Measurements from ENCODE around the gene GTPBP10.
A peak's percentile ranks its signal among the peaks of the same experiment; 100 is the strongest.

The GTPBP10 gene

DNA sequence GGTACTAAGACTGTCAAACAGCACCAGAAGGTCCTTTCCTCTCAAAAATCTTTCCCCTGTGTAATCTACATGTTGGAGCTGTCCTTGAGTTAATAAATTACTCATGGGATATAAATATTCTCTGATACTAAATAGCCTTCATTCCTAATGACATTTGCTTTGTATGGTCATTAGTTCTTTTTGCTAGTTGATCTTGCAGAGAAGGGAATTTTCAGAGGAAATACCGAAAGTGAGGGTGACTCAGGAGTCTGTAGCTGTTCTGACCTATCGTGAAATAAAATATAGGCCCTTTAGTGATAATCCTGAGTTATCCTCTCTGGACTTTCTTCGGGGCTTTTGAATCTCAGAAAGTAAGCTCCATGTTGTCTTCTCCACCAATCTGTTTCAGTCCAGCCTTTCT, 37.3 kb downstream of the GTPBP10 start:
- no peak for DNase-seq

DNA sequence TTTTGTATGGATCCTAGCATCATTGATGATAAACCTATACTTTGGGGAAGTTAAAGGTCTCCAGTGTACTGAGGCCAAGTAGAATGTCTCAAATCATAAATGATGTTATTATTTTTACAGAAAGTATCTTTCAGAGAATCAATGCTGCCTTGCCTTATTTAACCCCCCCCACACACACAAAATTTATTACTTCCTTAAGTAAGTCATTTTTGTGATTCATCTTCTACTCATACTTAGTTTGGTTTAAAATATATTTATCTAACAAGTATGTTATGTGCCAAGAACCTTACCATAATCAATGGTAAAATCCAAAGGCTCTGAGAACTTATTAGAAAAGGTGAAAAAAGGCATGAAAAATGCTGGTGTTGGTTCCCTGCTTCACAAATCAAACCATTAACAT, 37.9 kb downstream of the GTPBP10 start:
- DNase-seq = no peak

GRCh38 chr7:90387470-90388240, 41.1 kb downstream of the GTPBP10 start:
- no peak for DNase-seq

- DNase-seq = no peak
Observed at GRCh38 chr7:90390926-90391325, 44.4 kb downstream of the GTPBP10 start.

GRCh38 chr7:90391488-90391887, 45.0 kb downstream of the GTPBP10 start:
- DNase-seq = no peak

GRCh38 chr7:90396420-90396819, 49.9 kb downstream of the GTPBP10 start:
- no peak for DNase-seq

DNA sequence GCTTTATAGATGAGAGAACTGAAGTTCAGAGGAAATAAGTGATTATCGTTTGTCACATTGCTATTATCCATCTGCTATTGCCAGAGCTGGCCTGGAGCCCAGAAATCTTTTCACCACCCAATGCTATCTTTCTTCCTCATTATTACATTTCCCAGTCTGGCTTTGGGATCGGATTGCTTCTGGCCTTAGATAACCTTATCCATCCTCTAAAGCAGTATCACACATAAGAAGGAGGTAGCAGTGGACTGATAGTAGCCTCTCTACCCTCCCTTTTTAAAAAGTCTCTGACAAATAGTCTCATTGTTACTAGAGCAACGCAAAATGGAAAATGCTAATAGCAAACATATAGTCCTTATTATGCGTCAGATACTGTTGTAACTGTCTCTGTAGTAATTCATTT, 55.5 kb downstream of the GTPBP10 start:
- no peak for DNase-seq

GRCh38 chr7:90402785-90403173, 56.3 kb downstream of the GTPBP10 start:
- no peak for DNase-seq

GRCh38 chr7:90403174-90404113, 56.9 kb downstream of the GTPBP10 start, which contains the start of gene CLDN12:
TSS of gene CLDN12 (plus strand) at chr7:90403461. CDS start at chr7:90412677, 9,216 bp downstream.
- peak; percentile 81 for DNase-seq

DNA sequence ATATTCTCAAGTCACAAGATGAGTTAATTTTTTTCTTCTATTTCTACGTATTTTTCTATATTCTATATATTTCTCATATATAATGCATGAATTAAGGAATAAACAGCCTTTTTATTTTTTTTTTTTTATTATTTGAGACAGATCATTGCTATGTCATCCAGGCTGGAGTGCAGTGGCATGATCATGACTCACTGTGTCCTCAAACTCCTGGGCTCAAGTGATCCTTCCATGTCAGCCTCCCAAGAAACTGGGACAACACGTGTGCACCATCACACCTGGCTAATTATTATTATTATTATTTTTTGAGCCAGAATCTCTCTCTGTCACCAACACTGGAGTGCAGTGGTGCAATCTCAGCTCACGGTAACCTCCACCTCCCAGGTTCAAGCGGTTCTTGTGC, 58.3 kb downstream of the GTPBP10 start:
- DNase-seq = no peak

DNA sequence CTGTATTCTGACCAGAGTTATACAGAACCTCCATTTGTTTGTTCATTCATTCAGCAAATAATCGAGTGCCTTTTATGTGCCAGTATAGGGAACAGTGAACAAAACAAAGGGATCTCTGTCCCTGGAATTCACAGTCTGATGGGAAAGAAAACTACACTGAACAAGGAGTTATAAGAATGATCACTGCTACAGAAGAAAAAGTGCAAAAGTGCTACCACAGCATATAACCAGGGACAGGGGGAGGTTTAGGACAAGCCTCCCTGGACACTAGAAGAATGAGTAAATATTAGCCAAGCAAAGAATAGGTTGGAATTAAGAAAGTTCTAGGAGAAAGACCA, 60.9 kb downstream of the GTPBP10 start:
- no peak for DNase-seq

DNA sequence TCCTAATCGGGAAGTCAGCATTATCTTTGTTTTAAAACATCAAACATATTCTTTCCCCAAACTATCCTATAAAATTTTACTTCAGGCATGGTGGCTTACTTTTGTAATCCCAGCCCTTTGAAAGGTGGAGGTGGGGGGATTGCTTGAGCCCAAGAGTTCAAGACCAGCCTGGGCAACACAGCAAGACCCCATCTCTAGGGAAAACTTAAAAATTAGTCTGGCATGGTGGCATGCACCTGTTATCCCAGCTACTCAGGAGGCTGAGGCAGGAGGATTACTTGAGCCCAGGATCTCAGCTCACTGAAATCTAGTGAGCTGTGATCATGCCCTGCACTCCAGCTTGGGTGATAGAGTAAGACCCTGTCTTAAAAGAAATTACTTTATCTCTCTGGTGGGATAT, 61.6 kb downstream of the GTPBP10 start:
- no peak for DNase-seq

DNA sequence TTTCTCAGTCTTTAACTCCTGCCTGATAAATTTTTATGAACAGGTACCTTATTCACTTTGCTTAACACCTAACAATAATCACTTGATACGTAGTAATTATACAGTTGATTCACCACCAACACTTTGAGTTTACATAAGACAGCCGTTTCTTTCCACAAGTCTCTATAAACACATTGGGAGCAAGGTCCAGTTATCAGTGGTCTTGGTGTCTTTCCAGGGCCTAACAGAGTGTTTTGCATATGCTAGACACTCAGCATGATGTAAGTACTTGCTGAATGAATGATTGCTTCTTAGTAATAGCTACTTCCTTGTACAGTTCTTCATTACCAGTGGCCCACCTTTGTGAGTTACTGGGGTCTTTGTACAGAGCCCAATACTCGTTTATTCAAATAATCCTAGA, 63.2 kb downstream of the GTPBP10 start:
- no peak for DNase-seq

DNA sequence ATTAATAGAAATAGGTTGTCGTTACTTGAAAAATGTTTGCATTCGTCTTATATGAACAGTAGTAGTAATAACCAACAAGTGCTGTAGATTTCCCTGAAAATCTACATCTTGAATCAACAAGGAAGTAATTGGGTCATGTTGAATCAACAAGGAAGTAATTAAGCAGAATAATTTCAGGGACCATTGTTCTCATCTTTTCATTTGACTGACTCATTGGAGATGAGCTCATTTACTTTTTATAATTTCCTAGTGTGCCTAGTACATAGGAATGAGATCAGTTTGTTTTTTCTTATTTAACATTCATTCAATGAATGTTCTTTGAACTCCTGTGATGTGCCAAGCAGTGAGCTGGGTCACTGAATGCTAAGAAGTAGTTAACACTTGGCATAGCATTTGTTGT, 65.0 kb downstream of the GTPBP10 start:
- no peak for DNase-seq

DNA sequence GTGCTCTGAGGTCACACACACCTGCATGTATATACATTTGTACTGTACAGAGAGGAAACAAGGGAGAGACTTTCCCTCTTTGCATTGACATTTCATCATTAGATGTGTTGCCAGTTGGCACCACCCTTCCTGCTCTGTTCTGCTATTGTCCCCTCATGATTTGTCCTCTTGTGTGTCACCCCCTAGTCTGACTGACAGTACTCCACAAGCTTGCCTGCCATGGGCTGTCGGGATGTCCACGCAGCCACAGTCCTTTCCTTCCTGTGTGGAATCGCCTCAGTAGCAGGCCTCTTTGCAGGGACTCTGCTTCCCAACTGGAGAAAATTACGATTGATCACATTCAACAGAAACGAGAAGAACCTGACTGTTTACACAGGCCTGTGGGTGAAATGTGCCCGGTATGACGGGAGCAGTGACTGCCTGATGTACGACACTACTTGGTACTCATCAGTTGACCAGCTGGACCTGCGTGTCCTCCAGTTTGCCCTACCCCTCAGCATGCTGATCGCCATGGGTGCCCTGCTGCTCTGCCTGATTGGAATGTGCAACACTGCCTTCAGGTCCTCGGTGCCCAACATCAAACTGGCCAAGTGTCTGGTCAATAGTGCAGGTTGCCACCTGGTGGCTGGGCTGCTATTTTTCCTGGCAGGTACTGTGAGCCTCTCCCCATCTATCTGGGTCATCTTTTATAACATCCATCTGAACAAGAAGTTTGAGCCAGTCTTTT, 66.1 kb downstream of the GTPBP10 start:
- no peak for DNase-seq

GRCh38 chr7:90413185-90413528, 66.6 kb downstream of the GTPBP10 start:
- no peak for DNase-seq

GRCh38 chr7:90421651-90422050, 75.1 kb downstream of the GTPBP10 start:
- DNase-seq = no peak

DNA sequence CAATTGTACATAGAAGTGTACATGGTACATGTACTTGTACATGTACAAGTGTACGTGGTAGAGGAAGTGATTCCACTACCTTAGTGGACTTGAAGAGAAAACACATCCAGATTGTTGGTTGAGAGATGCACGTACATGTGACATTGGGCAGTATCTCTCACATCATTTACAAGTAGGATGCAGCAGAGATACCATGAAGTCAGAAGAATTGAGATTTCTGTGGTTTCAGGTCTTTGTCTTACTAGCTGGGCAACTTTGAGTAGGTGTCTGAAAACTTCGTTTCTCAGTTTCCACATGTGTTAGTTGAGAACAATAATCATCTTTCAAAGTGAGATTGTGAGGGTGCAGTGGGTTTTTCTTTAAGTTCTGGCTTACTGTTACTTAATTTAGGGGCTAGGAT, 78.2 kb downstream of the GTPBP10 start:
- DNase-seq = no peak

- no peak for DNase-seq
Observed at GRCh38 chr7:90425376-90425775, 78.9 kb downstream of the GTPBP10 start.

DNA sequence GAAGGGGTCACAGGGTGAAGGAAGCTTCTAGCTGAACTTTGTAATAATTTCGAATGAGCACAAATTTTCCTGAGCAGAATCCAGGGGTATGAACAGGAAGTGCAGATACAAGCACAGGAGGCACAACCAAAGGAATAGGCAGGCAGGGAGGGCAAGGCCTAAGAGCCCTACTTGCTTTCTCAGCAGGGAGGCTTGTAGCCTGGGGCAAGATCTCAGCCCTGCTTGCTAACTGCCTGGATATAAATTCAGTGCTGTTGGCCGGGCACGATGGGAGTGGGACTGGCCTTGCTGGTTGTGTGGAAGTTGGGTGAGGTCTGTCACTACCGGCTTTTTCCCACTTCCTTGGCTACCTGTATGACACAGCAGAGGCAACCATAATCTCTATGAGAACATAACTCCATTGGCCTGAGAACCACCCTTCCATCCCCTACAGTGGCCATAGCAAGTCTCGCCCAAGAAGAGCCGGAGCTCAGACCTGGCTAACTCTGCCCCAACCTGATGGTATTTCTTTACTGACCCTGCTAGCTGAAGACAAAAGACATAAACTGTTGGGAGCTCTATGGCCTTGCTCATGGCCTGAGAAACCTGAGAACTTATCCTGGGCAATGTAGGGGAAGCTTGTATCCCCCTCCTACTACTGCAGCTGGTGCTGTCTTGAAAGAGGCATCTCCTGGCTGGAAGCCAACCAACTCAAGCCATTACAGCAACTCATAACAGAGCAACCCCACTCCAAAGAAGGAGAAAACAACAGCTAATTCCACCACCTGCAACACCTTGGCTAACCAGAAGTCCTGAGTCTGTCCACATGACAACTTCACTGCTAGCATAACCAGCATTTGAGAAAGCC, 84.3 kb downstream of the GTPBP10 start:
- no peak for DNase-seq

DNA sequence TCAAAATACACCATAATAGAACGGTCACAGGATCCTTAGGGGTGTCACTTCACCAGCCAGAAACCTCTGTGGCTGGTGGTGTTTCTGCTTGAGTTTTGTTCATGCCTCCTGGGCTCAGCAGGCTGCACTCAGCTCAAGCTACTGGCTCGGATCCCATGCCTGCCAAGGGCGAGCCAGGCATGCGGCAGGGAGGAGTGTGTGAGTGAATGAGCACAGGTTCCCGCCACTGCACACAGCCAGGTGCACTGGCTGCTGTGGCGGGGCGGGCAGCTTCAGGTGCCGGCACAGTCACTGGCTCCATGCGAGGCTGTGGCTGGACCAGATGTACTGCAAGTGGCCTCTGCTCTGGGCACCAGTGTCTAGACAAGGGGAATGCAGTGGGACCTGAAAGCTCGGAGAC, 86.2 kb downstream of the GTPBP10 start:
- DNase-seq = no peak

- no peak for DNase-seq
Observed at GRCh38 chr7:90433221-90433620, 86.7 kb downstream of the GTPBP10 start.
